Inferior parietal cortex (tissue), 1 donor: ENCODE results near the gene GIMAP7.
"Not testable (repeated sequence)": the region's sequence is repeated elsewhere in the genome, so short reads cannot be mapped to it uniquely, and the experiment has no call there.

Source experiments
- DNase-seq: peaks from one replicate; pipeline ENCODE4 v3.0.0-alpha.2; 2016; ENCODE audit errors: extremely low spot score

The GIMAP7 gene

DNA sequence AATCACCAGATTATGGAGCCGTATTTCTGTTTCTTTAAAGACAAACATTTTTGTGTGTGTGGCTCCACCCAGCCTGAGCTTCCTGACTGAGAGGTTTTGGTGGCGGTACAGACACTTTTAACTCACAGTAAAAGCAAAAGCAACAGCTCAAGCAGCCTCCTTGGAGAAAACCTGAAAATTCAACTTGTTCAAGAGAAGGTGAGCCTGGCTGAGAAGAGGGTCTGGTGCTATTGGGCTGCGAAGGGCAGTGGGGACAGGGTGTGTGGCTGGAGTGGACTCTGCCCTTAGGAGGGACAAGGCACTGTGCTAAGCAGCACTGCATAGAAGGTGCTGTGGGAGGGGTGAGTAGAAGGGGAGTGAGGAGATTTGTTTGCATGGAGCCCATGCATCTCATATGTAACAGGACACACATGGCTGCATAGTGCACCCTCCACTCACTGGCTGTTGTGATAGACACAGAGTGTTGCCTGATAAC is at the start of gene GIMAP7:
Gene GIMAP7, plus strand, starts transcription at position 125 of the 475 bp plus-strand sequence. CDS start 5,103 bp downstream, outside the sequence.
- DNase-seq: no peak

DNA sequence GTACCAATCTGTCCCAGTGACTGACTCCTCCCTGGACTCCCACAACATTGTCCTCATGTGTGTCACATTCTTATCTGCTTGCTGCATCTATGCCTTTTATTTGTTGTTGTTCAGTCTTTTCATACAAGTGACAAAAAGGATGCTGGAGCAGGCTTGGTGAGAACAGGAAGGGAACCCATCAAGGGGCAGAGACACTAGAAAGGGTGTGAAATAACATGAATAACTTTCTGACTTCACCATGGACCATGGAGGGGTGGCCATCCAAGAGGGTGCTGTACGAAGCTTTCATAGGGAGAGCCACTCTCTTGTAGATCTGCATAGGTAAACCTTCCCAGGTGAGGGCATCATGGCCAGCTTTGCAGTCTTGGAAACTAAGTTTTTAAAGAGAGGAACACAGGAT is 49.7 kb upstream of the GIMAP7 start:
- DNase-seq: no peak

DNA sequence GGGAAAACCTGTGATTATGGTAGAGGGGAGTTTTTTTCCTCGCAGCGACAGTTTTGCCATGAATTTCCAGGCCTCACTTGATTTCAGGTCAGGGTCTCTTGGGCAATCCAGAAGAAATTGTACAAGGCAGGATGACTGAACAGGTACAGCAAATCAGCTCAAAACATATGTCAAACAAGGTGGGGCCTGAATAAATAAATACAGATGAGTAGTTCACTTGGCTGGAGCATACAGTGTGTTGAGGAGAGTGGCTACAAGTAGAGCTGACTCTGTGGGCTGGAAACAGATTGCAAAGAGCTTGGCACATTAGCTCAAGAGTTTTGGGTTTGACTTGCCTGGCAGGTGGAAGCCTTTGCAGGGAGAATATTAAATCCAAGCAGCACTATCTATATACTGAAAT is 49.3 kb upstream of the GIMAP7 start:
- no peak for DNase-seq

DNA sequence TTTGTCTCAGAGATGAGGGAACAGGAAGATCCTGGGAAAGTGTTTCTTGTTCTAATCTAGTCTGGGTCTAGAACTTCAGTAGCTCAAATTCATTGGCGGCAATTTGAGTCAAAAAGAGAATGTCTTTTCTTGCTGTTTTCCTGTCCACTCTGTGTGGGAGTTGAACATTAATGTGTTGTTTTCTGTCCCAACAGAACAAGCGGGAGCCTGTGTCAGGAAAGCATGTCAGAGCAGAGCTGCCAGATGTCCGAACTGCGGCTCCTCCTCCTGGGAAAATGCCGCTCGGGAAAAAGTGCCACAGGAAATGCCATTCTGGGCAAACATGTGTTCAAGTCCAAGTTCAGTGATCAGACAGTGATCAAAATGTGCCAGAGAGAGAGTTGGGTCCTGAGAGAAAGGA is 48.2 kb upstream of the GIMAP7 start:
- DNase-seq: no peak

DNA sequence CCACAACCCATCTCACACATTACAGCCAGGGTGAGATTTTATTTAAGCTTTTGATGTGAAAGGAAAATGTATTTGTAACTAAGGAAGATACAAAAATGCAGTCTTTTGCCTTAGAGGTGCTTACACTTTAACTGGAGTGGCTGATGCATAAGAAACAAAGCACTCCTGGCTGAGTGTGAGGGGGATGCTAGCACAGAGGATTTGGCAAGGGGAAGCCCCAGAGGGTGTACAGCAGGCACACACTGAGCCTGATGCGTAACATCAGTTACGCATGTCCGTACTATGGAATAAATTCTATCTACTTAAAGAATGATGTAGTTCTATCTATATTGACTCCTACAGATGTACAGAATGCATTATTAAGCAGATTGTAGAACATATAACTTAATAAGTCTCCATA is 46.4 kb upstream of the GIMAP7 start:
- DNase-seq: no peak

DNA sequence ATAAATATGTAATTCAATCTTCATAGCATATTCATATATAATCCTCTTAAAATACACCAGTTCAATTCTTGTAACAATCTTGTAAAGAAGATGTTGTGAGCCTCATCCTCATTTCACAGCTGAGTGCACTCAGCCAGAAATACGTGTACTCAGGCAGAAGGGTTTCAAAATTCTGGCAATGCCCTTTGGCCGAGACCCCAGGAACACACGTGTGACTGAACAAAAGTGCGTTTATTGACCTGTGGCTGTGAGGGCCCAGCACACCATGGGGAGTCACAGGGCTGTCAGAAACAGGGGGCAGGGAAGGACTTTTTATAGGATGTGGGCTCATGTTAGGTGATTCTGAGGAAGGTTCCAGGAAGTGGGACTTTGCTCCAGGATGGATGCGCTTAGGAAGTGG is 42.8 kb upstream of the GIMAP7 start:
- no peak for DNase-seq

DNA sequence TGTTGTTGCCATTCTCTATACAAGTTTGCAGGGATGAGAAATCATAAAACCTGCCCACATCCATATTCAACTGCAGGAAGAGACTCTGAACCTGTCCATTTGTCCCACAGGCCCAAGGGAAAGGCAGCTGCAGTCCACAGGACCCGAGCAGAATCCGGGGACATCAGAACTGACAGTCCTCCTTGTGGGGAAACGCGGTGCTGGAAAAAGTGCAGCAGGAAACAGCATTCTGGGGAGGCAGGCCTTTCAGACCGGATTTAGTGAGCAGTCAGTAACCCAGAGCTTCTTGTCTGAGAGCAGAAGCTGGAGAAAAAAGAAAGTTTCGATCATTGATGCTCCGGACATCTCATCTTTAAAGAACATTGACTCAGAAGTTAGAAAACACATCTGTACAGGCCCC is 40.8 kb upstream of the GIMAP7 start:
- DNase-seq: no peak

DNA sequence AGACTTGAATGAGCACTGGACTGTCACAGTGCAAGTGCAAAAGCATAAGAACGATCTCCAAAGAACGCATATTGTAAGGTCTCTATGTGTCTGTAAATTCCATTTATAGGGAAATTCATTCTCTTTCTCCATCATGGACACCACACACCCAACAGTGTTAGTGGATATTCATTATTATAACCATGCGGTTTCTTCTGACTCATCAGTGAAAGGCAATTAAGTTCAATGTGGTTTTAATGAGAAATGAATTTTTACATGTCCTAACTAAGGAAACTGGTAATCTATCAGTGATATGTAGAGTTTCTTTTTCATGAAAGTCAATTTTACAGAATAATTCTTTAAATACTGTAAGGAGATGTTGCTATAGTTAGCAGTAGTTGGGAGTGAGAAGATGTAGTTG is 38.4 kb upstream of the GIMAP7 start:
- DNase-seq: no peak

DNA sequence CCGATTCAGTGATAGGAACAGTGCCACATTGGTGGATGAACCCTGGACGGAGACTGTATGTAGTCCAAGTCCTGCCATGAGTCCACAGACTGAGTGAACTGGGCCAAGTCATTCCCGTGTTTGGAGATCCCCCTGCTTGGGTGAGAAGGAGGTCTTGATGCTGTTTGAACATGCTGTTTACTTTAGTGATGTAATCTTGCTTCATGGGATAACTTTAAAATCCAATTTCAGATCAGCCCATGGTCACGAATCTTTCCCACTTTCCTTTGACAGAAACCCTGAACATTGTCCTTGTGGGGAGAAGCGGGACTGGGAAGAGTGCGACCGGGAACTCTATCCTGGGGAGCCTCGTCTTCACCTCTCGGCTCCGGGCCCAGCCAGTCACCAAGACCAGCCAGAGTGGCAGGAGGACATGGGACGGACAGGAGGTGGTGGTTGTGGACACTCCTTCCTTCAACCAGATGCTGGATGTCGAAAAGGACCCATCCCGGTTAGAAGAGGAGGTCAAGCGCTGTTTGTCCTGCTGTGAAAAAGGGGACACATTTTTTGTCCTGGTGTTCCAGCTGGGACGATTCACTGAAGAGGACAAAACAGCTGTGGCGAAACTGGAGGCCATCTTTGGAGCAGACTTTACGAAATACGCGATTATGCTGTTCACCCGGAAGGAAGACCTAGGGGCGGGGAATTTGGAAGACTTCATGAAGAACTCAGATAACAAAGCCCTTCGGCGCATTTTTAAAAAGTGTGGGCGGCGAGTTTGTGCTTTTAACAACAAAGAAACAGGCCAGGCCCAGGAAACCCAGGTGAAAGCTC is 37.6 kb upstream of the GIMAP7 start:
- no peak for DNase-seq

DNA sequence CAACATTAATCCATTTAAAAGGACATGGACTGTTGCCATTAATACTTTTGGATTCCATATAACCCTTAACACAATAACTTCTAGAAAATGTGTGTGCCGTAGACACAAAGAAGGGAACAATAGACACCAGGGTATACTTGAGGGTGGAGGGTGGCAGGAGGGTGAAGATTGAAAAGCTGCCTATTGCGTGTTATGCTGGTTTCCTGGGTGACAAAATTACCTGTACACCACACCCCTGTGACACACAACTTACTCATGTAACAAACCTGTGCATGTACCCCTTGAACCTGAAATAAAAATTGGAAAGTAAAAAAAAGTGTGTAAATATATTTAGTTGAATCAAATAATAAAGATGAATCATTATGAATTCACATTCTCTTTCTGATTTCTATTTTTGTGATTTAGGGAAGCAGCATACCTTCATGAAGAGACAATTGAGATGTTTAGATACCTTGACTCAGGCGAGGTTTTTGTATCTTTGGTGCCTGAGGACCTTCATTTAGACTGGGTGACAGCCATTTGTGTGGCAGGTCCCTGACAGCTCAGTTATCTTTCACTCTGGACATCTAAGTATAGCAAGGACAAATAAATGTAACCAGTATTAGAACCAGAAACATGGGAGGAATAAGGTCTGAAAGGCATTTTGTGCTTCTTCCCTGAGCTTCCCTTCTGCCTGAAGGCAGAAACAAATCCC is 35.5 kb upstream of the GIMAP7 start:
- DNase-seq: no peak

DNA sequence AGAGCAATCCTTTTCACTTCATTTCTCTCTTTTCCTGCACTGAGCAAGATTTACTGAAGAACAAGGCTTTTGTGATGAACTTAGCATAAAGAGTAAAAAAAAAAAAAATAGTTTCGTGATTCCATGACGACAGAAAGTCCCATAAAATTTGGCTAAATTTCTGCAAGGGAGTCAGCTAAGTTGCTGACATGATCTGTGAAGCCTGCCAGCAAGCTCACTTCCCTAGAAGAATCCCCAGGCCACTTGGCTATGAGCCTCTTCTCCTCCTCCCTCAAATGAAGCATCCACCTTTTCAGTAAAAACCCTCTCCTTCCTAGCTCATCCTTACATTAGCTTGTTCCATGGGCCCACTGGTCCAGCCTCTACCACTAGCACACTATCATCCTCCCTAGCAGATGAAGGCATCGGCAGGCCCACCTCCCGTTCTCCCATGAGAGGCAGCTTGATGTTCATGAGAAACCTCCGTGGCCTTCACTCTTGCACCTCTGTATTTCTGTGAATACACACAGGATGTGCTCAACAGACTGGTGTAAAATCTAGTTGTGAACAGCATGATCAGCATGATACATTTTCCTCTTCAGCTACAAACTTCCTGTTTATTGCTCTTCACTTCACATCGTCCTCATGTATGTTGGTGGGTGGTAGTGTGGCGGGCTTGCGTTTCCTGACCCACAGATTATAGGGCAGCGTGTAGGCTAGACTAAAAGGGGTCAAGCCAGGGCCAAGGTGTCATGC is 33.3 kb upstream of the GIMAP7 start:
- no peak for DNase-seq

DNA sequence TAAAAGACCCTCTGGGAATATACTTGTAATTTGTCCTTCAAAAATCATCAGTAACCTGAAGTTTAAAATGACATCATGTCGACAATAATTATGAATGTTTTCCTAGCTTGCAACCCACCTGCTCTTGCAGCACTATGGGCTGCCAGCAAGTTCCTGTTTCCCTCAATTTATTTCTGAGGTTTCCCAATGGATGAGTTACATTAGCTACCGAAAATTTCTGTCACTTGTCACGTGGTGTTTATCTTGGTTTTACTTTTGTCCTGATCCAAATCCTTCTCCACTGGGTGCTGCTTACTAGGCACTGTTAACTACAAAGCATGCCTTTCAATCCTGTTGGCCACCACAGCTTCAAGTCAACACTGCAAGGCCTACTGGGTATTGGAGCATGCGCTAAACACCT is 32.8 kb upstream of the GIMAP7 start:
- no peak for DNase-seq

DNA sequence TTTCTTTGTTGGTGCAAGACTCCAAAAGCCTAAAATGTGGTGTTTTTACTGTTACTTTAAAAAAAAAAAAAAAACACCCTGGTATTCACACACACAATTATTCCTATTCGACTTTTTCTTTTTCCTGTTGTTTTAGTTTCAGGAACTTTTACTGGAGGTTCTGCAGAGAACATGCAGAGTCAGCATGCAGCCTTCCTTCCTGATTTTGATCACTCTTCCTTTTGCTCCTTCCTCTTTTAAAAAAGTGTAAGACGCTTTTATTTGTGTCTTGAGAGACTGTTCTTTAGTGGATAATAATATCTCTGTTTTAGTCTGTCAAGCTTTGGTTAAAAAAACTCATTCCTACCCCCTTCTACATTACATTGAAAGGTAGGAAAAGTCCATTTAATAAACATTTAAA is 31.2 kb upstream of the GIMAP7 start:
- DNase-seq: not testable (repeated sequence)

DNA sequence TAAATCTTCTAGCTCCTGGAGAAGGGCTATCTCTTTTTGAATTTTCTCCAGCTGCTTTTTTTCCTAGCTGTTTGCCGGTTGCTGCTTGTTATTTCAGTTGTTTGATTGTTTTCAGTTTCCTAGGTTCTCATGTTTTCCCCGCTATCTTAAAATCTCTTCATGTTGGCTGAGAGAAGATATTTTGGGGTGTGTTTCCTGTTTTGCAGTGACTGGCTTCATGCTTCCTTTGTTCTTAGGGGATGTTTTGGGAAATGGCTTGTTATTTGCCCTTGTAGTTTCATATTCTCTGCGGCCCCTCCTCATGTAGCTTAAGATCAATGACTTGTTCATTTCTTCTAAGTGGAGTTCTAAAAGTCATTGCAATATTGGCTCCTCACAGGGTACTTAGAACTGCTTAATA is 30.6 kb upstream of the GIMAP7 start:
- DNase-seq: not testable (repeated sequence)

DNA sequence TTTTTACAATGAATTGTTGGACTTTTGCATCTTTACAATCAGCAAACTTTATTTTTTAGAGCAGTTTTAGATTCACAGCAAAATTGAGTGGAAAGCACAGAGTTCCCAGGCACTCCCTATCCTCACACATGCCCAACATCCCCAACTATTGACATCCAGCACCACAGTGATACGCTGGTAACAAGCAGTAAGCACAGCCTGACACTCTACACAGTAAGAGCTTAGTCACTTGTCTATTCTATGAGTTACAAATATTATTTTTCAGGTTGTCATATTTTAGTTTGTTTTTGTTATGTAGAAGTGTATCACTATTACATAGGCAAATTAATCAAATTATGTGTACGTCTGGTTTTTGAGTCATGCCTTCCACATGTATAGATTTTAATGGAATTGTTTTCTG is 27.0 kb upstream of the GIMAP7 start:
- DNase-seq: no peak

DNA sequence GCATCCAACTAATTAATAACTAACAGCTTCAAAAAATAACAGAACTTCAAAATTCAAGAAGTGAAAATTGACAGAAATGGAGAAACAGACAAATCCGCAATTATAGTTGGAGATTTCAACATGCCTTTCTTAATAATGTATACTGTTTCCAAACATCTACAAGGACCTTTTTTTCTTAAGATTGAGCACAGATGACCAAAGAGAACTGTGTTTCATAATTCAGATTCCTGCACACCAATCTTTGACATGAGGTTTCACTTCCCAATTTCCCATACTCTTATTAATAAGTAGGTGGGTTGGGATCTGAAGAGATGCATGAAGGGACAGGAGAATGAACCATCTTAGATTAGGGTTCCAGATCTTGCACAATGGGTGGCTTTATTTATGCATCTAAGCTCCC is 24.9 kb upstream of the GIMAP7 start:
- DNase-seq: no peak

DNA sequence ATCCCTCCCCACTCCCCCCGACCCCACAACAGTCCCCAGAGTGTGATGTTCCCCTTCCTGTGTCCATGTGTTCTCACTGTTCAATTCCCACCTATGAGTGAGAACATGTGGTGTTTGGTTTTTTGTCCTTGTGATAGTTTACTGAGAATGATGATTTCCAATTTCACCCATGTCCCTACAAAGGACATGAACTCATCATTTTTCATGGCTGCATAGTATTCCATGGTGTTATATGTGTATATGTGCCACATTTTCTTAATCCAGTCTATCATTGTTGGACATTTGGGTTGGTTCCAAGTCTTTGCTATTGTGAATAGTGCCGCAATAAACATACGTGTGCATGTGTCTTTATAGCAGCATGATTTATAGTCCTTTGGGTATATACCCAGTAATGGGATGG is 21.2 kb upstream of the GIMAP7 start:
- not testable (repeated sequence) for DNase-seq

DNA sequence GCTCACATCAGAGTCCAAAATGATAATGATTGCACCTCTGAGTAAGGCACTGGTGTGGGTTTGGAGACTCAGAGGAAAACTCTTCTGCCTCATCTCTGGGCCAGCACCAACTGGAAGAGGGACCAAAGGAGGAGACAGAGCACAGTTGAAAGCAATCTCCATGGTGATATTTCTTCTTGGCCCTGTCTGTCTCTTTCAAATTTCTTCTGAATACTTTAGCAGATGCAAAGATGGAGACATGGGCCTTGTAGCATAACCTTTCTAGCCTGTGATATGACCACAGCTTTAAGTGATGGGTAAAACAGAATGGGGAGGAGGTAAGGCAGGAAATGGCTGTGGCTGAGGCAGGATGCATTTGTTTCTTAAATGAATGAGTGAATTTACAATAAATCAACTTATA is 12.2 kb upstream of the GIMAP7 start:
- DNase-seq: no peak

DNA sequence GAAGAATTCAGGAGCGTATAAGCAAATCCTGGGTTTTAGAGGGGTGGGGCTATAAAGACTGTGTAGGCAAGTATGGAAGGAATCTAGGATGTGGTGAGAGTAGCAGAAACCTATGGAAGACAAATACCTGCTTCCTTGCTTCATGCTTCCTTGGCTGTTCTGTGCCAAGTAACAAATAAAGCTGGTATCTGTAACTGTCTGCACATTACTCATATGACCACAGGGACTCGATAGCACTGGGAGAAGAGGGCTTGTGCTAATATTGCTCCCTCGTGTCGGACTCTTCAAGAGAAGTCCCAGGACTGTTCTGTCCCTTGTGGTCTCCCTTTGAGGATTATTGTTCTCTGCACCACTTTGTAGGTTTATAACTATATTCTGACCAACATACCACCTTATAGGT is 11.5 kb upstream of the GIMAP7 start:
- no peak for DNase-seq

DNA sequence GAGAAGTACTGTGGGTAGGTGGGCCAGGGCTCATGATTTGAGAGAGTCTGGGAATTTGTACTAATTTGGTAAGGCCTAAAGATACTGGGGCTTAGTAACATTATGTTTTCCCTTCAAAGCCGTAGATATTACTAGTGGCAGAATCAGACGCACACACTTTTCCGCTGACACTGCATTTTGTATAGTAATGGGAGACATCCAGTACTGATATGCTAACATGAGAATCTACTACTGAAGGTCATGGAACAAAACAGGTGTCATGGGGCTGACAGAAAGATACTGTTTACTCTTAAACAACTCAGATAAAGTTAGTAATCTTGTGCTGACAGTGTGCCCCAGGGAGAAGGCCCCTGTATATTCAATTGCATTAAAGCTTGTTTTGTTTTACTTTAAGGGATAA is 11.1 kb upstream of the GIMAP7 start:
- no peak for DNase-seq

DNA sequence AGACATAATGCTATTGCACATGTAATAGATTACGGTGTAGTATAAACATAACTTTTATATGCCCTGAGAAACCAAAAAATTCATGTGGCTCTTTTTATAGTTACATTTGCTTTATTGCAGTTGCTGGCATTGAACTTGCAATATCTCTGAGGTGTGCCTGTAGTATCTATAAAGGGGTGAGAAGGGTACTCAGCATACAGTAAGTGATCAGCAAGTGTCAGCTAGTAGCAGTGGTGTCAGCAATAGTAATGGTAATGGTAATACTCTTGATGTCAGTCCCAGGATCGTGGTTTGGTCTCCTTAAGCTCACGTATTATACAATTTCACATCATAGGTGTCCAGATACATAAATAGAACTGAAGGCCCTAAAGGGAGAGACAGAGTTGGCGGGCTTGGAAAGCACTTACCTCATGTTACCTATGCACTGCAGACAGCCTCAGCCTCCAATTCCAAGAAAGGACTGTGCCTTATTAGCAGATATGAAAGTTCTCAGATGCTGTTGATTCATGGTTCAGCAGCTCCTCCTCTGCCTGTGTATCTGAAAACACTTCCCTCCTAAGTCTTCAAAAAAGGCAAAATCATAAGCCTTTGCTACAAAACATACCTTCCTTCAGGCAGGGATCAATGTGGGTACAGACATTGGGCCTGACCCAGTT is 6.6 kb upstream of the GIMAP7 start:
- DNase-seq: no peak

DNA sequence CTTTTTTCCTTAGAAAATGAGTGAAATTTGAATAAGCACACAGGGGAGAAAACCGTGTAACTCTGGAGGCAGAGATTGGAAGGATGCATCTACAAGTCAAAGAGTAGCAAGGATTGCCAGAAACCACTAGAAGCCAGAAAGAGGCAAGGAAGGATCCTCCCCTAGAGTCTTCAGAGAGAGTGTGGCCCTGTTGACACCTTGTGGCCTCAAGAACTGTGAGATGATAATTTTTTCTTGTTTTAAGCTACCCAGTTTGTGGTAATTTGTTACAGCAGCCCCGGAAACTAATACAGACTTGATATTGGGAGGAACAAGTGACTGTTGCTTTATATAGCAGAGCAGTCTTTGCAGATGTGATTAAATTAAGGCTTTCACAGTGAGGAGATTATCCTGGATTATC is 3.6 kb upstream of the GIMAP7 start:
- no peak for DNase-seq
